GM12873 (cell line): ENCODE measurements around the gene WASHC4.

ENCODE experiments used
- CTCF ChIP-seq: IDR thresholded peaks from 2 replicates; pipeline ENCODE4 v1.5.1; 2012; ENCODE audit warnings: low read depth, mild to moderate bottlenecking, moderate library complexity, low read length, control low read depth; ENCODE audit not compliant: insufficient read depth; ENCODE audit errors: missing control alignments

Gene WASHC4

GRCh38 chr12:105110851-105111250 is 3.3 kb downstream of the WASHC4 start:
- TF ChIP-seq CTCF, result no peak

GRCh38 chr12:105113094-105113493 is 5.6 kb downstream of the WASHC4 start:
- TF ChIP-seq CTCF, result no peak

- no peak for TF ChIP-seq CTCF
Measured at GRCh38 chr12:105116969-105117368, 9.4 kb downstream of the WASHC4 start.

- no peak for TF ChIP-seq CTCF
Measured at GRCh38 chr12:105120551-105120950, 13.0 kb downstream of the WASHC4 start.

GRCh38 chr12:105138248-105138647 is 30.7 kb downstream of the WASHC4 start:
- no peak for TF ChIP-seq CTCF

- TF ChIP-seq CTCF, result no peak
Measured at GRCh38 chr12:105141320-105141922, 33.9 kb downstream of the WASHC4 start.

- no peak for TF ChIP-seq CTCF
Measured at GRCh38 chr12:105142259-105142658, 34.7 kb downstream of the WASHC4 start.

- no peak for TF ChIP-seq CTCF
Measured at GRCh38 chr12:105156260-105156659, 48.7 kb downstream of the WASHC4 start.
